ENCODE data around the gene FAM163B. TPM values are rescaled to one million over a fixed set of nuclear protein-coding genes. Genes with fewer than 3 reads are reported as not detected.

Gene FAM163B
- polyA plus RNA-seq, 3 donors from 2014 or later, result not detected

GRCh38 chr9:133553973-133554713, 55.0 kb downstream of the FAM163B start:
- Mint-ChIP-seq H3K27me3 (ENCODE audit: low read depth in 3 of 3) (peaks cover 7 to 9% (median 7%) of the 10 kb centered on the region in 3 donors), H3K4me1 (peaks cover 16 to 18% of the 10 kb centered on the region in 2 donors), H3K4me3 (no peak overlapping the region), H3K9me3 (no peaks in the 10 kb centered on the region), H3K27ac (no peak overlapping the region), H3K36me3 (no peaks in the 10 kb centered on the region)
- no peak for DNase-seq

DNA sequence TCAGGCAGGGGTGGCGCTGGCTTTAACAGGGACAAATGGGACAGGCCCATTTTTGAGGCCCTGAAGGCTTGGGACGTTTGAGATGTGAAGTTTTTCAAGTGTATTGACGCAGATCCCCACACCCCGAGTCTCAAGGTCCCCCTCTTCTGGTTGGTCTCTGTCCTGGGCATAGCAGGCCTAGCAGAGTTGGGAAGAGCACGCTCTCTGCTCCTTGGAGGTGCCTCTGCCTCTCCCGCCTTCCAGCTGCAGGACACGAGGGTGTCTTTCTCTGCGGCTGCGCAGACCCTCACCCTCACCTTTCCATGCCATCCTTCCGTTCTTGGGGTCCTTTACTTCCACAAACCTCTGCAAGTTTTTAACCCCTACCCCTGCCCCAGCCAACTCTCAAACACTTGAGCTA, 56.1 kb downstream of the FAM163B start:
- H3K4me1 Mint-ChIP-seq, result peaks cover 7 to 8% of the 10 kb centered on the region in 2 donors
- peaks cover 4 to 7% (median 5%) of the 10 kb centered on the region in 3 donors for H3K27me3 Mint-ChIP-seq (ENCODE audit: low read depth in 3 of 3)
- no peaks in the 10 kb centered on the region for H3K9me3 Mint-ChIP-seq
- no peaks in the 10 kb centered on the region for H3K36me3 Mint-ChIP-seq
- no peak overlapping the region for H3K4me3 Mint-ChIP-seq
- no peak for DNase-seq
- H3K27ac Mint-ChIP-seq, result no peak overlapping the region

DNA sequence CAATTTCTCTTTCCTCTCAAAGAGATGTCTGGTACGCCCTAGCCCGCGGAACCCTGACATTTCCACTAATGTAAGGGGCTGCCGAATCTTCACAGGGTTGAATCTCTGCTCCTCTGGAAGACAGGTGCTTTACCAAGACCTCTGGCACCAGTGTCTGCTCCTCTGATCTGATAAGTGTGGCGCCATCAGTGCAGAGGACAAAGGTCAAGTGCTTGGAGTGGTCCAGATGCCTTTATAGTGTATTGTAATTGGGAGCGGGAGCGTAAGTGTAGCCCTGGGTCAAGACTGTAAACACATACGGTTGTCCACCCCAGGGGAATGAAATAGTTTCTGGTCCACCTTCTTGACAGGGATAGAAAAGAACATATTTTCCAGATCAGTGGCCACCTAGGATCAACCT, 57.0 kb downstream of the FAM163B start:
- Mint-ChIP-seq H3K36me3 (no peaks in the 10 kb centered on the region), H3K4me1 (peaks cover 0 to 2% of the 10 kb centered on the region in 2 donors), H3K27me3 (ENCODE audit: low read depth in 3 of 3) (peaks cover 2 to 7% (median 5%) of the 10 kb centered on the region in 3 donors), H3K4me3 (no peak overlapping the region), H3K27ac (no peak overlapping the region), H3K9me3 (no peaks in the 10 kb centered on the region)
- DNase-seq, result no peak

GRCh38 chr9:133551446-133551845, 57.7 kb downstream of the FAM163B start:
- Mint-ChIP-seq H3K36me3 (no peaks in the 10 kb centered on the region), H3K4me3 (no peak overlapping the region), H3K27me3 (ENCODE audit: low read depth in 3 of 3) (peaks cover 2 to 7% (median 5%) of the 10 kb centered on the region in 3 donors), H3K4me1 (peaks cover 0 to 2% of the 10 kb centered on the region in 2 donors), H3K27ac (no peak overlapping the region), H3K9me3 (no peaks in the 10 kb centered on the region)
- no peak for DNase-seq

DNA sequence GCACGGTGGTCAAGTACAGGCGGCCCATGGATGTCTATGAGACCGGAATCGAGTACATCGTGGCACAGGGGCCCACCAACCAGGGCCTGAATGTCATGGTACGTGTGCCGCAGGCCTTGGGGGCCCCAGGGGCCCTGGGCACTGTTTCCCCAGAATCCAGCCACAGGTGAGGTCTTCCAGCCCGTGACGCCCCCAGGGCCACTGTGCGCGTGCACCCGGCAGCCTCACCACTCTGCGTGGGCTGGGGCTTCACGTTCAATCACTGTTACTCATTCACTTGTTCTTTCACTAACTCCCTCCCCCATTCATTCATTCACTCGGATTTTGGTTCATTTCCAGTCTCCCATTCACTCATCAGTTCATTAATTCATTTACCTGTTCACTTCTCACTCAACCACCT, 62.1 kb downstream of the FAM163B start:
- Mint-ChIP-seq H3K27me3 (ENCODE audit: low read depth in 3 of 3) (peaks cover 2 to 3% (median 3%) of the 10 kb centered on the region in 3 donors), H3K4me3 (no peak overlapping the region), H3K9me3 (no peaks in the 10 kb centered on the region), H3K36me3 (no peaks in the 10 kb centered on the region), H3K4me1 (no peaks in the 10 kb centered on the region), H3K27ac (no peak overlapping the region)
- DNase-seq, result no peak

- no peak overlapping the region for H3K27ac Mint-ChIP-seq
- no peak for DNase-seq
- no peaks in the 10 kb centered on the region for H3K4me1 Mint-ChIP-seq
- no peaks in the 10 kb centered on the region for H3K36me3 Mint-ChIP-seq
- no peaks in the 10 kb centered on the region for H3K9me3 Mint-ChIP-seq
- H3K4me3 Mint-ChIP-seq, result no peak overlapping the region
- H3K27me3 Mint-ChIP-seq (ENCODE audit: low read depth in 3 of 3), result peaks cover 3 to 5% (median 3%) of the 10 kb centered on the region in 3 donors
Measured at GRCh38 chr9:133546287-133546680, 62.9 kb downstream of the FAM163B start.

GRCh38 chr9:133545494-133546286, 63.5 kb downstream of the FAM163B start:
- H3K4me3 Mint-ChIP-seq, result no peak overlapping the region
- H3K27ac Mint-ChIP-seq, result no peak overlapping the region
- no peaks in the 10 kb centered on the region for H3K36me3 Mint-ChIP-seq
- H3K9me3 Mint-ChIP-seq, result no peaks in the 10 kb centered on the region
- DNase-seq, result no peak
- H3K4me1 Mint-ChIP-seq, result no peaks in the 10 kb centered on the region
- H3K27me3 Mint-ChIP-seq (ENCODE audit: low read depth in 3 of 3), result peaks cover 2 to 5% (median 2%) of the 10 kb centered on the region in 3 donors

DNA sequence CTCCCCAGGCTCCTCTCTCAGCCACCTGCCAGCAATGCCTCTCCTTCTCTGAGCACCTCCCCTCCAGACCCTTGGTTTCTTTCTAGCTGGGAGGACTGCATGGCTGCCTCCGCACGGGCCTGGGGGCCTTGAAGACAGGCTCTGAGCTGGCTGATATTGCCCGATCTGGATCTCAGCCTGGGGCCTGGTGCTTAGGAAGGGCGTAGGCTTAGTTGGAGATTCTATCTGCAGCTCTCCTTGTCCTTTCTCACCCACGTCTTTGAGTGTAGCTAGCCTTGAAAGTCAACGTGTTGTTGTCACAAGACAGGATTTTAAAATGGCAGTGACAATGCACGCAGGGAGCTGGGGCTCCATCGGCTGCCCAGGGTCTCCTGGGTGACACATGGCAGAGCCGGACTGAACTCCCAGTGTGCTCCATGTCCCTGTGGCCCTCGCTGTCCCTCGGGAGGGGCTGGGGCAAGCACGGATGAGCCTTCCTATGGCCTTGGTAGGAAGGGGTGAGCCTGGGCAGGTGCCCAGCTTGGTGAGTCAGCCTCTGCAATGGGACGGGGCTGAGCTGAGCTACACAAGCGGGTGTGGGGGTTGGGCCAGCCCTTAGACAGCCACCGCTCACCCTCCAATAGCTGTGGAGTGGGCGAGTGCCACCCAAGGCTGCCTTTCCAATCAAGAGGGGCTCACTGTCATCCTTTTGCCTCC, 65.3 kb downstream of the FAM163B start:
- Mint-ChIP-seq H3K27me3 (ENCODE audit: low read depth in 3 of 3) (peaks cover 2 to 9% (median 8%) of the 10 kb centered on the region in 3 donors), H3K4me3 (no peak overlapping the region), H3K9me3 (no peaks in the 10 kb centered on the region), H3K4me1 (no peaks in the 10 kb centered on the region), H3K27ac (no peak overlapping the region), H3K36me3 (no peaks in the 10 kb centered on the region)
- no peak for DNase-seq

DNA sequence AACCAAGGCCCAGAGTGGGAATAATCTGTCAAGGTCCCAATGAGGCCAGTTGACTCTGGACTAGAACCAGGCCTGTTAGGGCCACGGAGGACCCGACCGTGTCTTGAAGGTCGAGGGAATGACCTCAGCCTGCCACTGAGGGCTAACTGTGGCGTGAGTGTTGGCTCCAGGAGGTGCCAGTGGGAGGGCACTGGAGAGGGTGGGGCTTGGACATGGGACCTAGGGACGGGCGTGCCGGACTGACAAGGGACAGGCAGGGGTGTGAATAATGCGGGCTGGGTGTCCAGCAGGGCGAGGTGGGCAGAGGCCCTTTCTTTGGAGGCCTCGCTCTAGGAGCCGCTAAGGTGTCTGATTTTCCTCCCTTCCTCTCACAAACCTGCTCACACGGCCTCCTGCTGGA, 67.2 kb downstream of the FAM163B start:
- H3K27ac Mint-ChIP-seq, result no peak overlapping the region

GRCh38 chr9:133540698-133541025, 68.5 kb downstream of the FAM163B start:
- no peaks in the 10 kb centered on the region for H3K4me1 Mint-ChIP-seq
- H3K27ac Mint-ChIP-seq, result no peak overlapping the region
- H3K9me3 Mint-ChIP-seq, result no peaks in the 10 kb centered on the region
- H3K4me3 Mint-ChIP-seq, result peak overlapping the region in 1 of 5 donors; percentile 41
- DNase-seq, result peak in 1 of 3 donors; percentile 17
- H3K36me3 Mint-ChIP-seq, result no peaks in the 10 kb centered on the region
- peaks cover 4 to 9% (median 8%) of the 10 kb centered on the region in 3 donors for H3K27me3 Mint-ChIP-seq (ENCODE audit: low read depth in 3 of 3)

More for the DNA sequence above, 67.2 kb downstream of the FAM163B start:
- H3K4me1 Mint-ChIP-seq, result no peaks in the 10 kb centered on the region
- peaks cover 4 to 9% (median 8%) of the 10 kb centered on the region in 3 donors for H3K27me3 Mint-ChIP-seq (ENCODE audit: low read depth in 3 of 3)
- H3K36me3 Mint-ChIP-seq, result no peaks in the 10 kb centered on the region
- no peaks in the 10 kb centered on the region for H3K9me3 Mint-ChIP-seq
- H3K4me3 Mint-ChIP-seq, result no peak overlapping the region
- DNase-seq, result no peak

DNA sequence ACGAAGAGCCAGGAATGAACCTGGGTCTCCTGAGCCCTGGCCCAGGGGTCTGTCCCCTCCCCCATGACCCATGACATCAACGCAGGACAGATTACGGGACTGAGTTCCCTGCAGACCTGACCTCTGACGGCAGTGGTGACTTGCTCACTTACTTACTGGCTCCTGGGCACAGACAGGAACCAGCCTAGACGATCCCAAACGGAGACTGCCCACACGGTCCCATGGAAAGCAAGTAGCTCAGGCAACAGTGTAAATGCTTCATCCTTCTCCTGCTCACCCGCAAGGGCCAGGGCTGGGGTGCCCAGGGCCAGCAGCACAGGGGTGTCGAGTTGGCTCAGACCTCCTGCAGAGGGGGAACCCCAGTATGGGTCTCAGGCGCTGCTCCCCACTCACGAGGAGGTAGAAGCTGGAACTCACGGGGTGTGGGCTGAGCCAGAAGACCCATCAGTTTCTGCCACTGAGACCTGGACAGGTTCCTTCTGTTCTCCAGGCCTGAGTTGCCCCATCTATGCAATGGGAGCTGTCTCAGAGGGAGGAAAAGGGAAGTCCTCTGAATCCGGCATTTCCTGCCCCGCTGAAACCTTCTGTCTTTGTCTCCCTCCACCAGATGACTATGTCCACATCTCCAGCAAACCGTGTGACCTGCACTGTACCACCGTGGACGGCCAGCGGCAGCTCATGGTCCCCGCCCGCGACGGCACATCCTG, 69.0 kb downstream of the FAM163B start:
- Mint-ChIP-seq H3K27ac (no peak overlapping the region), H3K4me1 (no peaks in the 10 kb centered on the region)

GRCh38 chr9:133538851-133539833, 70.0 kb downstream of the FAM163B start:
- Mint-ChIP-seq H3K27ac (no peak overlapping the region), H3K4me1 (no peaks in the 10 kb centered on the region), H3K36me3 (no peaks in the 10 kb centered on the region), H3K4me3 (no peak overlapping the region), H3K27me3 (ENCODE audit: low read depth in 3 of 3) (peaks cover 2 to 10% (median 7%) of the 10 kb centered on the region in 3 donors), H3K9me3 (no peaks in the 10 kb centered on the region)
- no peak for DNase-seq

More for the DNA sequence above, 69.0 kb downstream of the FAM163B start:
- DNase-seq, result no peak
- Mint-ChIP-seq H3K9me3 (no peaks in the 10 kb centered on the region), H3K36me3 (no peaks in the 10 kb centered on the region), H3K4me3 (peak overlapping the region in 1 of 5 donors; percentile 41), H3K27me3 (ENCODE audit: low read depth in 3 of 3) (peaks cover 4 to 9% (median 8%) of the 10 kb centered on the region in 3 donors)

Data from immature natural killer cell (primary cell).